ENCODE data around the gene PIEZO2. TPM values are rescaled to one million over a fixed set of nuclear protein-coding genes. Genes with fewer than 3 reads are reported as not detected.

The PIEZO2 gene
- total and polyA plus RNA-seq, 9 donors: 2.0 to 8.5 (median 3.2) TPM

GRCh38 chr18:11054497-11054896, 94.9 kb downstream of the PIEZO2 start:
- Histone ChIP-seq H3K36me3 (no peaks in the 10 kb centered on the region), H3K27me3 (no peaks in the 10 kb centered on the region), H3K4me1 (ENCODE audit: insufficient read depth) (no peaks in the 10 kb centered on the region), H3K9me3 (no peaks in the 10 kb centered on the region), H3K4me3 (no peak overlapping the region), H3K27ac (no peak overlapping the region)
- TF ChIP-seq POLR2A (IDR thresholded peaks at IDR 0.05): no peak
- TF ChIP-seq EP300 (IDR thresholded peaks at IDR 0.05): no peak
- TF ChIP-seq CTCF (IDR thresholded peaks at IDR 0.05): no peak
- intact Hi-C loops (cut with DNase I): no loop called here
- WGBS, 3 donors: 62 to 68% (median 63%) methylated on average over 4 of the region's 4 CpGs
- no peak for DNase-seq

- no peak for DNase-seq
- Histone ChIP-seq H3K4me1 (ENCODE audit: insufficient read depth) (no peaks in the 10 kb centered on the region), H3K27ac (no peak overlapping the region), H3K27me3 (no peaks in the 10 kb centered on the region), H3K9me3 (no peaks in the 10 kb centered on the region), H3K4me3 (no peak overlapping the region), H3K36me3 (no peaks in the 10 kb centered on the region)
- intact Hi-C loops (cut with DNase I): no loop called here
- no peak for TF ChIP-seq POLR2A (IDR thresholded peaks at IDR 0.05)
- TF ChIP-seq CTCF (IDR thresholded peaks at IDR 0.05): no peak
- no peak for TF ChIP-seq EP300 (IDR thresholded peaks at IDR 0.05)
- WGBS, 3 donors: 95 to 97% (median 97%) methylated on average over 1 of the region's 1 CpG
Measured at GRCh38 chr18:11053293-11053692, 96.1 kb downstream of the PIEZO2 start.

- Histone ChIP-seq H3K27me3 (no peaks in the 10 kb centered on the region), H3K4me3 (no peak overlapping the region), H3K9me3 (no peaks in the 10 kb centered on the region), H3K27ac (no peak overlapping the region), H3K4me1 (ENCODE audit: insufficient read depth) (no peaks in the 10 kb centered on the region), H3K36me3 (no peaks in the 10 kb centered on the region)
- intact Hi-C loops (cut with DNase I): no loop called here
- DNase-seq: no peak
- TF ChIP-seq CTCF (IDR thresholded peaks at IDR 0.05) (no peak), POLR2A (IDR thresholded peaks at IDR 0.05) (no peak), EP300 (IDR thresholded peaks at IDR 0.05) (no peak)
- 76 to 84% (median 76%) methylated on average over 3 of the region's 3 CpGs for WGBS, 3 donors
Measured at GRCh38 chr18:11052800-11053199, 96.6 kb downstream of the PIEZO2 start.

- Histone ChIP-seq H3K9me3 (no peaks in the 10 kb centered on the region), H3K27me3 (no peaks in the 10 kb centered on the region), H3K4me3 (no peak overlapping the region), H3K27ac (no peak overlapping the region), H3K36me3 (no peaks in the 10 kb centered on the region), H3K4me1 (ENCODE audit: insufficient read depth) (no peaks in the 10 kb centered on the region)
- TF ChIP-seq EP300 (IDR thresholded peaks at IDR 0.05) (no peak), CTCF (IDR thresholded peaks at IDR 0.05) (no peak), POLR2A (IDR thresholded peaks at IDR 0.05) (no peak)
- intact Hi-C loops (cut with DNase I): no loop called here
- DNase-seq: no peak
- WGBS, 3 donors: 93 to 97% (median 95%) methylated on average over 3 of the region's 3 CpGs
Measured at GRCh38 chr18:11051462-11051861, 97.9 kb downstream of the PIEZO2 start.

- TF ChIP-seq CTCF (IDR thresholded peaks at IDR 0.05): no peak
- TF ChIP-seq POLR2A (IDR thresholded peaks at IDR 0.05): no peak
- TF ChIP-seq EP300 (IDR thresholded peaks at IDR 0.05): no peak
- H3K27ac ChIP-seq: no peak overlapping the region
- intact Hi-C loops (cut with DNase I): no loop called here
- H3K9me3 ChIP-seq: no peaks in the 10 kb centered on the region
- no peak overlapping the region for H3K4me3 ChIP-seq
- no peaks in the 10 kb centered on the region for H3K36me3 ChIP-seq
- no peak for DNase-seq
- H3K27me3 ChIP-seq: no peaks in the 10 kb centered on the region
- no peaks in the 10 kb centered on the region for H3K4me1 ChIP-seq (ENCODE audit: insufficient read depth)
- WGBS, 3 donors: 75 to 85% (median 84%) methylated on average over 2 of the region's 2 CpGs
Measured at GRCh38 chr18:11050966-11051365, 98.4 kb downstream of the PIEZO2 start.

Data from ovary (tissue), 9 donors.